AG10803 (cell line): ENCODE measurements around the gene KLHL26.

Experiments
- DNase-seq: peaks from one replicate; pipeline ENCODE4 v3.0.0; 2010; ENCODE audit warnings: low read depth
- H3K4me3 ChIP-seq: 2 replicates; pipeline ENCODE4 v1.5.1; 2011; ENCODE audit warnings: mild to moderate bottlenecking, low read length, control low read depth
- CTCF ChIP-seq: conservative IDR thresholded peaks from 2 replicates; pipeline ENCODE4 v1.5.1; 2011; ENCODE audit warnings: mild to moderate bottlenecking, low read length, control low read depth, inconsistent platforms

KLHL26 gene

GRCh38 chr19:18636183-18636968 lies 452 bp upstream of the KLHL26 start:
- peak overlapping the region; percentile 83 for H3K4me3 ChIP-seq
- peak; percentile 91 for DNase-seq
- no peak for TF ChIP-seq CTCF

GRCh38 chr19:18637673-18638630 lies 1.1 kb downstream of the KLHL26 start:
- TF ChIP-seq CTCF = no peak
- H3K4me3 ChIP-seq = peak overlapping the region; percentile 83
- DNase-seq = no peak

- TF ChIP-seq CTCF = no peak
- no peak overlapping the region for H3K4me3 ChIP-seq
- no peak for DNase-seq
Measured at GRCh38 chr19:18639706-18640243, 2.9 kb downstream of the KLHL26 start.

GRCh38 chr19:18644196-18645034 lies 7.6 kb downstream of the KLHL26 start:
- no peak for TF ChIP-seq CTCF
- H3K4me3 ChIP-seq = no peak overlapping the region
- no peak for DNase-seq

- no peak for DNase-seq
- H3K4me3 ChIP-seq = no peak overlapping the region
- no peak for TF ChIP-seq CTCF
Measured at GRCh38 chr19:18645035-18645511, 8.2 kb downstream of the KLHL26 start.

GRCh38 chr19:18646535-18647370 lies 9.9 kb downstream of the KLHL26 start:
- no peak overlapping the region for H3K4me3 ChIP-seq
- no peak for DNase-seq
- TF ChIP-seq CTCF = no peak
